ENCODE data around the gene ELOVL3.
"Not testable (repeated sequence)": the region's sequence is repeated elsewhere in the genome, so short reads cannot be mapped to it uniquely, and the experiment has no call there.

The ELOVL3 gene

DNA sequence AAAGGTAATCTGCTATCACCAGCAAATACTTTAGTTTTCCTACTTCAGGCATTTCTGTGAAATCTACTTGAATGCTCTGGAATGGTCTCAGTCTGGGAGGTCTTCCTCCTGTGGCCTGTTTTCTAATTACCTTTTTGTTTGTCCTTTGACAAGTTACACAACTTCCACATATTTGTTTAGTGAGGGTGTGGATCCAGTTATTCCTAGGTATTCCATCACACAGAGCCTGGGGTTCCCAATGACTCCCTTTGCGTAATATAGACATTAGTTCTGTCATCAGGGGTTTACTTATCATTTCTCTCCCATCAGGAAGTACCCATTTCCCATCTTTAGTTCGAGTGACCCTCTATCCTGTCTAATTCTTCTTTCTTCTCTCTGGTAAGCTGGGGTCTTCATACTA is 28.1 kb upstream of the ELOVL3 start:
- Histone ChIP-seq H3K27ac (ENCODE audit: insufficient read depth, low read length, poor library complexity, severe bottlenecking) (no peak overlapping the region), H3K4me1 (ENCODE audit: control insufficient read depth, insufficient read depth, low read length, poor library complexity, severe bottlenecking) (no peaks in the 10 kb centered on the region), H3K9me3 (ENCODE audit: control insufficient read depth, low read length) (peaks cover under 1% of the 10 kb centered on the region), H3K36me3 (ENCODE audit: control insufficient read depth, insufficient read depth, low read length) (no peaks in the 10 kb centered on the region), H3K27me3 (replicated peaks; ENCODE audit: control insufficient read depth, insufficient read depth, low read length, poor library complexity, severe bottlenecking) (no peaks in the 10 kb centered on the region), H3K4me3 (ENCODE audit: insufficient read depth, low read depth, low read length, poor library complexity, severe bottlenecking) (no peak overlapping the region)
- no peak for DNase-seq

DNA sequence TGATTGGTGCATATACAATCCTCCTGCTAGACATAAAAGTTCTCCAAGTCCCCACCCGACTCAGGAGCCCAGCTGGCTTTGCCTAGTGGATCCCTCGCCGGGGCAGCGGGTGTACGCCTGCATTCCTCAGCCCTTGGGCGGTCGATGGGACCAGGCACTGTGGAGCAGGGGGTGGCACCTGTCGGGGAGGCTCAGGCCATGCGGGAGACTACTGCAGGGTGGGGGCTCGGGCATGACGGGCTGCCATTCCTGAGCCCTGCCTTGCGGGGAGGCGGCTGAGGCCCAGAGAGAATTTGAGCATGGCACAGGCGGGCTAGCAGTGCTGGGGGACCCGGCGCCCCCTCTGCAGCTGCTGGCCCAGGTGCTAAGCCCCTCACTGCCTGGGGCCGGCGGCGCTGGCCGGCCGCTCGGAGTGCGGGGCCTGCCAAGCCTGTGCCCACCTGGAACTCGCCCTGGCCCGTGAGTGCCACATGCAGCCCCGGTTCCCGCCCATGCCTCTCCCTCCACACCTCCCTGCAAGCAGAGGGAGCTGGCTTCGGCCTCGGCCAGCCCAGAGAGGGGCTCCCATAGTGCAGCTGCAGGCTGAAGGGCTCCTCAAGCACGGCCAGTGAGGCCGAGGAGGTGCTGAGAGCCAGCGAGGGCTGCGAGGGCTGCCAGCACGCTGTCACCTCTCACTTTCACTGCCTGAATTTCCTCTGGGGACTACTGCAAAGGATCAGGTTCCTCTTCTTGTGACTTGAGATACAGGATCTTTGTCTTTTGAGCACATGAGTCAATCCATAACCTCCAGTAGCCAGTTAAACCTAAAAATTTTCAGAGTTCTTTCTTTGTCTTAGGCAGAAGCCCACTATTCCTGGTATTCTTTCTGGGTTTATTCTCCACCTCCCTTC is 25.1 kb upstream of the ELOVL3 start:
- H3K27ac ChIP-seq (ENCODE audit: insufficient read depth, low read length, poor library complexity, severe bottlenecking), result no peak overlapping the region
- H3K4me3 ChIP-seq (ENCODE audit: insufficient read depth, low read depth, low read length, poor library complexity, severe bottlenecking), result no peak overlapping the region
- no peak for DNase-seq
- H3K36me3 ChIP-seq (ENCODE audit: control insufficient read depth, insufficient read depth, low read length), result no peaks in the 10 kb centered on the region
- no peaks in the 10 kb centered on the region for H3K27me3 ChIP-seq (replicated peaks; ENCODE audit: control insufficient read depth, insufficient read depth, low read length, poor library complexity, severe bottlenecking)
- no peaks in the 10 kb centered on the region for H3K4me1 ChIP-seq (ENCODE audit: control insufficient read depth, insufficient read depth, low read length, poor library complexity, severe bottlenecking)
- H3K9me3 ChIP-seq (ENCODE audit: control insufficient read depth, low read length), result peaks cover 8% of the 10 kb centered on the region

DNA sequence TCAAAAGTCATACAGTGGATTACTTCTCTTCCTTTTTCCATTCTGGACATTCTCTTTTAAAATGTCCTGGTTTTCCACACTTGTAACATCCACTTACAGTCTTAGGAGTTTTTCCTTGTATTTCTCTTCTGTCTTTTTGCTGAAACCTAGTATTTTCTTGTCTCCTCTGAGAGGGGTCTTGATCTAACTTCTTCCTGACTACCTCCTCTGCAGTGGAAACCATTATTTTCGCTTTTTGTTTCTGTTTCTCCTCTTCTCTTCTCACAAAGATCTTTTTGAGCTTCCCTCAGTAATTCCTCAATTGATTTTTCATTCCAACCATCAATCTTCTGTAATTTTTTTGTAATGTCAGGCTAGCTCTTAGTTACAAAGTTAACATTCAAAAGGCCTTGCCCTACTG is 23.7 kb upstream of the ELOVL3 start:
- Histone ChIP-seq H3K4me1 (ENCODE audit: control insufficient read depth, insufficient read depth, low read length, poor library complexity, severe bottlenecking) (no peaks in the 10 kb centered on the region), H3K27me3 (replicated peaks; ENCODE audit: control insufficient read depth, insufficient read depth, low read length, poor library complexity, severe bottlenecking) (no peaks in the 10 kb centered on the region), H3K9me3 (ENCODE audit: control insufficient read depth, low read length) (peaks cover 8% of the 10 kb centered on the region), H3K27ac (ENCODE audit: insufficient read depth, low read length, poor library complexity, severe bottlenecking) (no peak overlapping the region), H3K4me3 (ENCODE audit: insufficient read depth, low read depth, low read length, poor library complexity, severe bottlenecking) (no peak overlapping the region), H3K36me3 (ENCODE audit: control insufficient read depth, insufficient read depth, low read length) (no peaks in the 10 kb centered on the region)
- no peak for DNase-seq

DNA sequence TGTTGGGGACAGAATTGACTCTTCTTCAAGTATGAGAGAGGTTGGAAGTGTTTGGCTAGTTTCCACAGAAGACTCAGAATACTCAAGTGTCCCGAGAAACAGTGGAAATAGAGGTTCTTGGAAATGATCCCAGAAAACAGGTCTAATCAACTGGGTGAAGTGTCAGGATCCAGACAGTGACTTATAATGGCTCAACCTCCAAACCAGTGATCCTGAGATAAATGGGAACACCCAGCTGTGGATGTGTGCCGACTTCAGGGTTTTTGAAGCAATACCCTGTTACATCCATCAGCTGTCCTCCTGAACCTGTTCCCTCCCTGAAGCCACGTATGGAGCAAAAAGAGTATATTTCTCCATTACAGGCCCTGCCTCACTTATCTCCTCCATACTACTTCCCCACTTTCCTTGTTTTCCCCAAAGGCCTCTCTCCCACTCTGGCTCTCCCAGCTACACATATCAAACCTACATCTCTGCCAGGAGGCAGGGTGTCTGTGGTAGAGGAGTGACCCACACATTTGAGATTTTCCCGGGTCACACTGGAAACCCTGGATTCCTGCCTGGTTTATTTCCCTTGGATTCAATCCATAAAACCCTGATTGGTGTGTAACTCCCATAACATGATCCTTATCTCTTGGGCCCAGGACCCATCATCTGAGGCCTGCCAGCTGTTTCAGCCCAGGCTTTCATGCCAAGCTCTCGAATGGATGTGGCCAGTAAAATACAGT is 17.6 kb upstream of the ELOVL3 start:
- Histone ChIP-seq H3K9me3 (ENCODE audit: control insufficient read depth, low read length) (peaks cover 3% of the 10 kb centered on the region), H3K4me3 (ENCODE audit: insufficient read depth, low read depth, low read length, poor library complexity, severe bottlenecking) (no peak overlapping the region), H3K4me1 (ENCODE audit: control insufficient read depth, insufficient read depth, low read length, poor library complexity, severe bottlenecking) (no peaks in the 10 kb centered on the region), H3K36me3 (ENCODE audit: control insufficient read depth, insufficient read depth, low read length) (no peaks in the 10 kb centered on the region), H3K27ac (ENCODE audit: insufficient read depth, low read length, poor library complexity, severe bottlenecking) (no peak overlapping the region), H3K27me3 (replicated peaks; ENCODE audit: control insufficient read depth, insufficient read depth, low read length, poor library complexity, severe bottlenecking) (no peaks in the 10 kb centered on the region)
- DNase-seq, result no peak

DNA sequence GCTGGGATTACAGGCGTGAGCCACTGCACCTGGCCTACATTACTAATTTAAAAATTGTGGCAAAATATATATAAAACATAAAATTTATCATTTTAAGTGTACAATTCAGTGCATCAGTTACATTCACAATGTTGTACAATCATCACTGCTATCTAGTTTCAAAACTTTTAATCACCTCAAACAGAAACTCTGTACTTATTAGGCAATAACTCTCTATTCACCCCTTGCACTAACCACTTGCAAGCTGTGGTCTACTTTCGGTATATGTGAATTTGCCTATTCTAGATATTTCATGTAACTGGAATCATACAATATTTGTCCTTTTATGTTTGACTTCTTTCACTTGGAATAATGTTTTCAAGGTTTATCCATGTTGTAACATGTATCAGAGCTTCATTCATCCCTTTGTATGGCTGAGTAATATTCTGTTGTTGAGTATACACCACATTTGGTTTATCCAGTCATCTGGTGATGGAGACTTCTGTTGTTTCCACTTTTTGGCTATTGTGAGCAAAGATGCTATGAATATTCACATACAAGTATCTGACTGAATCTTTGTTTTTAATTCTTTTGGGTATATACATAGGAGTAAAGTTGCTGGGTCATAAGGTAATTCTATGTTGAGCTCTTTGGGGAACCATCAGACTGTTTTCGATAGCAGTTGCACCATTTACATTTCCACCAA is 14.3 kb upstream of the ELOVL3 start:
- DNase-seq, result no peak
- no peaks in the 10 kb centered on the region for H3K9me3 ChIP-seq (ENCODE audit: control insufficient read depth, low read length)
- no peak overlapping the region for H3K27ac ChIP-seq (ENCODE audit: insufficient read depth, low read length, poor library complexity, severe bottlenecking)
- no peak overlapping the region for H3K4me3 ChIP-seq (ENCODE audit: insufficient read depth, low read depth, low read length, poor library complexity, severe bottlenecking)
- H3K4me1 ChIP-seq (ENCODE audit: control insufficient read depth, insufficient read depth, low read length, poor library complexity, severe bottlenecking), result no peaks in the 10 kb centered on the region
- H3K27me3 ChIP-seq (replicated peaks; ENCODE audit: control insufficient read depth, insufficient read depth, low read length, poor library complexity, severe bottlenecking), result no peaks in the 10 kb centered on the region
- H3K36me3 ChIP-seq (ENCODE audit: control insufficient read depth, insufficient read depth, low read length), result no peaks in the 10 kb centered on the region

DNA sequence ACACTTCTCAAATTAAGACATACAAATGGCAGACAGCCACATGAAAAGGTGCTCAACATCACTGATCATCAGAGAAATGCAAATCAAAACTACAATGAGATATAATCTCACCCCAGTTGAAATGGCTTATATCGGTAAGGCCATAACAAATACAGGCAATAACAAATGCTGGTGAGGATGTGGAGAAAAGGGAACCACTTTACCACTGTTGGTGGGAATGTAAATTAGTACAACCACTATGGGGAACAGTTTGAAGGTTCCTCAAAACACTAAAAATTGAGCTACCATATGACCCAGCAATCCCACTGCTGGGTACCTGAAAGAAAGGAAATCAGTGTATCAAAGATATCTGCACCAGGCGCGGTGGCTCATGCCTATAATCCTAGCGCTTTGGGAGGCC is 12.5 kb upstream of the ELOVL3 start:
- DNase-seq; H3K27me3 ChIP-seq (replicated peaks; ENCODE audit: control insufficient read depth, insufficient read depth, low read length, poor library complexity, severe bottlenecking); H3K27ac ChIP-seq (ENCODE audit: insufficient read depth, low read length, poor library complexity, severe bottlenecking); H3K4me1 ChIP-seq (ENCODE audit: control insufficient read depth, insufficient read depth, low read length, poor library complexity, severe bottlenecking); H3K4me3 ChIP-seq (ENCODE audit: insufficient read depth, low read depth, low read length, poor library complexity, severe bottlenecking); H3K9me3 ChIP-seq (ENCODE audit: control insufficient read depth, low read length); H3K36me3 ChIP-seq (ENCODE audit: control insufficient read depth, insufficient read depth, low read length): not testable (repeated sequence)

DNA sequence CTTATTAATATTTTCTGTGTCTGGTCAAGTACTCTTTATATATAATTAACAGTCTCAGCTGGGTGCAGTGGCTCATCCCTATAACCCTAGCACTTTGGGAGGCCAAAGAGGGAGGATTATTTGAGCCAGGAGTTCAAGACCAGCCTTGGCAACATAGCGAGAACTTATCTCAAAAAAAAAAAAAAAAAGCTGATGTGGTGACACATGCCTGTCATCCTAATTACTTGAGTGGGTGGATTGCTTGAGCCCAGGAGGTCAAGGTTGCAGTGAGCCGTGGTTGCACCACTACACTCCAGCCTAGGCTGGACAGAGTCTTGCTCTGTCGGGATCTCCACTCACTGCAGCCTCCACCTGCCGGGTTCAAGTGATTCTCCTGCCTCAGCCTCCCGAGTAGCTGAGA is 6.7 kb upstream of the ELOVL3 start:
- Histone ChIP-seq H3K4me3 (ENCODE audit: insufficient read depth, low read depth, low read length, poor library complexity, severe bottlenecking) (no peak overlapping the region), H3K4me1 (ENCODE audit: control insufficient read depth, insufficient read depth, low read length, poor library complexity, severe bottlenecking) (no peaks in the 10 kb centered on the region)

DNA sequence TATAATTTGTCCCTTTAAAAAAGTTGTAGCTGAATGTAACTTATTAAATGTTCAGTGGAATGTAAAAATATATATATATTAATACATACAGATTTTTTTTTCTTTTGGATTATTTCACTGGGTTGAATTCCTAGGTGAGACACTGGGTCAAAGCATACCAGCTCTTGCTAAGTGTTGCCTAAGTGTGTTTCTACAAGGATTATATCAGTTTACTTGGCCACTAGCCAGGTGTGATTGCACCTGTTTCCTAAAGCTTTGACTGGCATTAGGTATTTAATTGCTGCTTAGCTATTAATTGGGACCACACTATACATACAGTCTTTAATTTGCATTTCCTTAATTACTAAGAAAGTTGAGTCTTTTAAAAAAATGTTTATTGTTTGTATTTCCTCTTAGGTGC is 5.5 kb upstream of the ELOVL3 start:
- Histone ChIP-seq H3K27ac (ENCODE audit: insufficient read depth, low read length, poor library complexity, severe bottlenecking) (no peak overlapping the region), H3K27me3 (replicated peaks; ENCODE audit: control insufficient read depth, insufficient read depth, low read length, poor library complexity, severe bottlenecking) (no peaks in the 10 kb centered on the region), H3K4me3 (ENCODE audit: insufficient read depth, low read depth, low read length, poor library complexity, severe bottlenecking) (no peak overlapping the region), H3K9me3 (ENCODE audit: control insufficient read depth, low read length) (no peaks in the 10 kb centered on the region), H3K4me1 (ENCODE audit: control insufficient read depth, insufficient read depth, low read length, poor library complexity, severe bottlenecking) (no peaks in the 10 kb centered on the region), H3K36me3 (ENCODE audit: control insufficient read depth, insufficient read depth, low read length) (no peaks in the 10 kb centered on the region)
- no peak for DNase-seq

More for the DNA sequence above, 6.7 kb upstream of the ELOVL3 start:
- no peaks in the 10 kb centered on the region for H3K9me3 ChIP-seq (ENCODE audit: control insufficient read depth, low read length)
- no peak for DNase-seq
- H3K27ac ChIP-seq (ENCODE audit: insufficient read depth, low read length, poor library complexity, severe bottlenecking), result no peak overlapping the region
- H3K36me3 ChIP-seq (ENCODE audit: control insufficient read depth, insufficient read depth, low read length), result no peaks in the 10 kb centered on the region
- no peaks in the 10 kb centered on the region for H3K27me3 ChIP-seq (replicated peaks; ENCODE audit: control insufficient read depth, insufficient read depth, low read length, poor library complexity, severe bottlenecking)

DNA sequence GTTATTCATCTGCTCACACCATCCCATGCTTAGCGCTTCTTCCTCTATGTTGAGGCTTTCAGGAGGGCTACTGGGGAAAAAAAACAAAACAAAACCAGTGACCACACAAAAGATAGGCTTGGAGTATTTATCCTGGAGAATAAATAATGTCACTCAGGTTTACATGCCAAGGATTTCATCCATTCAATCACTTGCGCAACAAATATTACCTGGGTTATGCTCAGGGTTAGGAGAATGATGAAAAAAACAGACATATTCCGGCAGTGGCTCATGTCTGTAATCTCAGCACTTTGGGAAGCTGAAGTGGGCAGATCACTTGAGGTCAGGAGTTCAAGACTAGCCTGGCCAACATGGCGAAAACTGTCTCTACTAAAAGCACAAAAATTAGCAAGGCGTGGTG is 3.3 kb upstream of the ELOVL3 start:
- H3K9me3 ChIP-seq (ENCODE audit: control insufficient read depth, low read length), result no peaks in the 10 kb centered on the region
- DNase-seq, result no peak
- H3K27ac ChIP-seq (ENCODE audit: insufficient read depth, low read length, poor library complexity, severe bottlenecking), result no peak overlapping the region
- H3K36me3 ChIP-seq (ENCODE audit: control insufficient read depth, insufficient read depth, low read length), result no peaks in the 10 kb centered on the region
- peaks cover 6% of the 10 kb centered on the region for H3K4me1 ChIP-seq (ENCODE audit: control insufficient read depth, insufficient read depth, low read length, poor library complexity, severe bottlenecking)
- H3K27me3 ChIP-seq (replicated peaks; ENCODE audit: control insufficient read depth, insufficient read depth, low read length, poor library complexity, severe bottlenecking), result no peaks in the 10 kb centered on the region
- no peak overlapping the region for H3K4me3 ChIP-seq (ENCODE audit: insufficient read depth, low read depth, low read length, poor library complexity, severe bottlenecking)

DNA sequence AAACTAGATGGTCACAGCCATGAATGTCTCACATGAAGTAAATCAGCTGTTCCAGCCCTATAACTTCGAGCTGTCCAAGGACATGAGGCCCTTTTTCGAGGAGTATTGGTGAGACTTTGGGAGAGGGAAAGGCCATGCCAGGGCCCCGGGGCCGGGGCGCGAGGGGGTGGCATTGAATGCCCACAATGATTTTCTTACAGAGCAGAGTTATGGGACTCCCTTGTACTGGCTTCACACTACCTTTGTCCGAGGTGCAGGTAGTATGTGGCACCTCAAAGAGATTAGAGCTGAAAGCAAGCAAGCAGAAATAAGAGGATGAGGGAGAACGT is 407 bp downstream of the ELOVL3 start:
- Histone ChIP-seq H3K36me3 (ENCODE audit: control insufficient read depth, insufficient read depth, low read length) (no peaks in the 10 kb centered on the region), H3K4me3 (ENCODE audit: insufficient read depth, low read depth, low read length, poor library complexity, severe bottlenecking) (no peak overlapping the region), H3K27ac (ENCODE audit: insufficient read depth, low read length, poor library complexity, severe bottlenecking) (no peak overlapping the region), H3K27me3 (replicated peaks; ENCODE audit: control insufficient read depth, insufficient read depth, low read length, poor library complexity, severe bottlenecking) (peaks cover 16% of the 10 kb centered on the region), H3K4me1 (ENCODE audit: control insufficient read depth, insufficient read depth, low read length, poor library complexity, severe bottlenecking) (peaks cover 23% of the 10 kb centered on the region), H3K9me3 (ENCODE audit: control insufficient read depth, low read length) (no peaks in the 10 kb centered on the region)
- DNase-seq, result no peak
